Trophoblast cell (in vitro differentiated cells and primary cell): ENCODE data around the gene NDUFAF8.
"Not testable (repeated sequence)": the region's sequence is repeated elsewhere in the genome, so short reads cannot be mapped to it uniquely, and the experiment has no call there.

Source experiments
- DNase-seq, 2 donors: peaks; one replicate each; pipeline ENCODE4 v3.0.0-alpha.2; 2016
- H2AFZ ChIP-seq: 2 replicates; pipeline ENCODE4 v1.6.1; 2013; ENCODE audit warnings: low read length, moderate library complexity, mild to moderate bottlenecking; ENCODE audit not compliant: insufficient read depth, poor library complexity
- H2AK5ac ChIP-seq: 2 replicates; pipeline ENCODE4 v1.6.1; 2013; ENCODE audit warnings: mild to moderate bottlenecking, low read length
- H2BK120ac ChIP-seq: 2 replicates; pipeline ENCODE4 v1.6.1; 2013; ENCODE audit warnings: low read length, mild to moderate bottlenecking, moderate library complexity; ENCODE audit not compliant: insufficient read depth, poor library complexity
- H2BK12ac ChIP-seq: 2 replicates; pipeline ENCODE4 v1.6.1; 2013; ENCODE audit warnings: mild to moderate bottlenecking, low read length, moderate library complexity
- H2BK5ac ChIP-seq: 2 replicates; pipeline ENCODE4 v1.6.1; 2013; ENCODE audit warnings: low read length, low read depth, moderate library complexity, mild to moderate bottlenecking; ENCODE audit not compliant: poor library complexity
- H3K14ac ChIP-seq: 2 replicates; pipeline ENCODE4 v1.6.1; 2013; ENCODE audit warnings: mild to moderate bottlenecking, low read length
- H3K18ac ChIP-seq: 2 replicates; pipeline ENCODE4 v1.6.1; 2013; ENCODE audit warnings: mild to moderate bottlenecking, low read length
- H3K23ac ChIP-seq: 2 replicates; pipeline ENCODE4 v1.6.1; 2013; ENCODE audit warnings: low read length
- H3K27ac ChIP-seq: 2 replicates; pipeline ENCODE4 v1.5.1; 2013; ENCODE audit warnings: low read depth, mild to moderate bottlenecking, inconsistent platforms, low read length, moderate library complexity
- H3K27me3 ChIP-seq: 2 replicates; pipeline ENCODE4 v1.6.1; 2013; ENCODE audit warnings: inconsistent platforms, mild to moderate bottlenecking, low read length, moderate library complexity; ENCODE audit not compliant: insufficient read depth
- H3K36me3 ChIP-seq, 2 experiments: 1 replicate in 1 of 2; 2 replicates in 1 of 2; pipeline ENCODE4 v1.6.1; 2013; ENCODE audit warnings: low read length in 2 of 2, mild to moderate bottlenecking in 2 of 2, moderate library complexity in 1 of 2; ENCODE audit not compliant: insufficient read depth in 2 of 2, control insufficient read depth in 1 of 2
- H3K4ac ChIP-seq: 2 replicates; pipeline ENCODE4 v1.6.1; 2013; ENCODE audit warnings: low read depth, mild to moderate bottlenecking, low read length, moderate library complexity
- H3K4me1 ChIP-seq, 2 experiments: 1 replicate in 1 of 2; 2 replicates in 1 of 2; pipeline ENCODE4 v1.6.1; 2013; ENCODE audit warnings: low read length in 2 of 2, mild to moderate bottlenecking in 2 of 2, moderate library complexity in 1 of 2; ENCODE audit not compliant: insufficient read depth in 2 of 2, control insufficient read depth in 1 of 2
- H3K4me2 ChIP-seq: 2 replicates; pipeline ENCODE4 v1.6.1; 2013; ENCODE audit warnings: inconsistent platforms, mild to moderate bottlenecking, low read length, moderate library complexity
- H3K4me3 ChIP-seq: 2 replicates; pipeline ENCODE4 v1.5.1; 2013; ENCODE audit warnings: mild to moderate bottlenecking, low read depth, low read length, inconsistent platforms
- H3K79me1 ChIP-seq: one replicate; pipeline ENCODE4 v1.6.1; 2013; ENCODE audit warnings: low read length
- H3K79me2 ChIP-seq: 2 replicates; pipeline ENCODE4 v1.6.1; 2013; ENCODE audit warnings: low read length, mild to moderate bottlenecking; ENCODE audit not compliant: control insufficient read depth, insufficient read depth, poor library complexity
- H3K9ac ChIP-seq: 2 replicates; pipeline ENCODE4 v1.6.1; 2013; ENCODE audit warnings: mild to moderate bottlenecking, low read length
- H3K9me3 ChIP-seq: 2 replicates; pipeline ENCODE4 v1.6.1; 2013; ENCODE audit warnings: low read depth, mild to moderate bottlenecking, control low read depth, inconsistent platforms, low read length; ENCODE audit not compliant: insufficient read depth
- H4K12ac ChIP-seq: 2 replicates; pipeline ENCODE4 v1.6.1; 2013; ENCODE audit warnings: low read depth, mild to moderate bottlenecking, low read length, moderate library complexity
- H4K8ac ChIP-seq: 2 replicates; pipeline ENCODE4 v1.6.1; 2013; ENCODE audit warnings: low read depth, mild to moderate bottlenecking, low read length, moderate library complexity
- H4K91ac ChIP-seq: one replicate; pipeline ENCODE4 v1.6.1; 2013; ENCODE audit warnings: low read depth, mild to moderate bottlenecking, low read length, moderate library complexity
- WGBS: extraction: QIAGEN DNeasy Blood & Tissue Kit; methylation state at CpG from one replicate; pipeline ENCODE4 v1.1.7; 2013; ENCODE audit warnings: missing lambda C conversion rate; ENCODE audit not compliant: insufficient read length, insufficient coverage; ENCODE audit errors: extremely low coverage; 5-methylcytosine and 5-hydroxymethylcytosine counted together

NDUFAF8 gene

GRCh38 chr17:81222620-81222905 is 16.6 kb upstream of the NDUFAF8 start:
- H3K14ac ChIP-seq: peak overlapping the region; percentile 71
- H3K4ac ChIP-seq: no peak overlapping the region
- peaks cover 6% of the 10 kb centered on the region for H3K79me2 ChIP-seq
- H3K23ac ChIP-seq: no peak overlapping the region
- peak overlapping the region; percentile 71 for H4K91ac ChIP-seq
- peak overlapping the region; percentile 46 for H4K12ac ChIP-seq
- H3K27ac ChIP-seq: no peak overlapping the region
- H3K4me1 ChIP-seq: peaks cover 7 to 12% of the 10 kb centered on the region in 2 experiments
- H2BK5ac ChIP-seq: peak overlapping the region; percentile 18
- H3K36me3 ChIP-seq: peaks cover 4 to 9% of the 10 kb centered on the region in 2 experiments
- H3K79me1 ChIP-seq: peaks cover 5% of the 10 kb centered on the region
- H3K4me2 ChIP-seq: peak overlapping the region; percentile 92
- H3K9ac ChIP-seq: peak overlapping the region; percentile 71
- no peaks in the 10 kb centered on the region for H3K27me3 ChIP-seq
- H4K8ac ChIP-seq: peak overlapping the region; percentile 48
- H3K4me3 ChIP-seq: peak overlapping the region; percentile 88
- H3K18ac ChIP-seq: peak overlapping the region; percentile 69
- WGBS: no CpG with 5 or more reads among the region's 30 CpGs
- H2BK12ac ChIP-seq: no peak overlapping the region
- H2BK120ac ChIP-seq: peak overlapping the region; percentile 55
- no peak overlapping the region for H2AK5ac ChIP-seq
- no peaks in the 10 kb centered on the region for H3K9me3 ChIP-seq
- no peak for DNase-seq
- H2AFZ ChIP-seq: peak overlapping the region; percentile 97

DNA sequence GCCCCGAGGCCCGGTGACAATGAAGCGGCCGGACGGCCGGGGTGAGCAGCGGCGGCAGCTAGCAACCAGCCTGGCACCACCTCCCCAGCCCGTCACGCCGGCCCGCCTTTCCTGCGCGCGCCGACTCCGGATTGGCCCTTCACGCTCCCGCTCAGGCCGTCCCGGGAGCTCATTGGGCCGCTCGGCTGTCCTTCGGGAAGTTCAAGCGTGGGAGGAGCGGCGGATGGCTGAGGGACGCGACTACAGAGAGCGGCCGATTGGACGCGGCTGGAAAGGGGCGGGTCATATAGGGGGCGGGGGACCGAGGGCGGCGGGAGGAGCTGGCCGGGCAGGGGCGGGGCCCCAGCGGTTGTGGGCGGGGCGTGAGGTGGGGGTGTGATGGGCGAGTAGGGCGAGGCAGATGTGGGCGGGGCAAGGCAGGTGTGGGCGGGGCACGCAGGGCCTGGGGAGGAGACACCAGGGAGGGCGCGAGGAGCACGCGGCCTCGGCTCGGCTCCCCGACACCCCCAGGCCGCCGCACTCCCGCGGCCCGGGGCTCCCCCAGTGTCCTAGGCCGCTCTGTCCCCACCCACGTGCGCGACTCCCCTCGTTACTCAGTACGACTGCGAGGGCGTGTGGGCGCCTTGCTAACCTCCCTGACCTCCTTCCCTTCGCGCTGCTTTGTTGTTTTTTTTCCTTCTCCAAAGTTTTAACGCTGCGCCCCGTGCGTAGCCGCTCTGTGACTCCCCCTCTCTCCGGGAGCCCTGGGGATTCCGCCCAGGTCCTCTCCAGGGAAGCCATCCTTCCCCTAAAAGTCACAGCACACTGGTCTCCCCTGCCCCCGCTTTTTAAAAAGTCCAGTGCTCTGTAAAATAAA is 16.0 kb upstream of the NDUFAF8 start, which contains the start of gene CEP131:
TSS of gene CEP131 (minus strand) at position 60 of the 856 bp plus-strand sequence. CDS start 2,909 bp downstream, outside the sequence.
- peak within 1 kb of the TSS; percentile 71 for H3K9ac ChIP-seq
- H3K4ac ChIP-seq: no peak within 1 kb of the TSS
- H3K4me2 ChIP-seq: peak within 1 kb of the TSS; percentile 92
- peak within 1 kb of the TSS; percentile 18 for H2BK5ac ChIP-seq
- no peak within 1 kb of the TSS for H3K27ac ChIP-seq
- H3K27me3 ChIP-seq: no peaks in the 10 kb centered on the region
- H4K8ac ChIP-seq: peak within 1 kb of the TSS; percentile 59
- peaks cover 4 to 9% of the 10 kb centered on the region in 2 experiments for H3K36me3 ChIP-seq
- H3K9me3 ChIP-seq: no peaks in the 10 kb centered on the region
- peaks cover 6% of the 10 kb centered on the region for H3K79me2 ChIP-seq
- no peak within 1 kb of the TSS for H3K23ac ChIP-seq
- DNase-seq: peak; percentile 98 to 99
- H2AFZ ChIP-seq: peak within 1 kb of the TSS; percentile 97
- H2BK12ac ChIP-seq: no peak within 1 kb of the TSS
- H3K18ac ChIP-seq: peak within 1 kb of the TSS; percentile 69
- H3K4me1 ChIP-seq: peaks cover 7 to 12% of the 10 kb centered on the region in 2 experiments
- H2AK5ac ChIP-seq: no peak within 1 kb of the TSS
- peaks cover 5% of the 10 kb centered on the region for H3K79me1 ChIP-seq
- H3K4me3 ChIP-seq: peak within 1 kb of the TSS; percentile 88
- H3K14ac ChIP-seq: peak within 1 kb of the TSS; percentile 71
- peak within 1 kb of the TSS; percentile 57 for H4K12ac ChIP-seq
- WGBS: no CpG with 5 or more reads among the region's 79 CpGs
- H4K91ac ChIP-seq: peak within 1 kb of the TSS; percentile 71
- peak within 1 kb of the TSS; percentile 55 for H2BK120ac ChIP-seq

DNA sequence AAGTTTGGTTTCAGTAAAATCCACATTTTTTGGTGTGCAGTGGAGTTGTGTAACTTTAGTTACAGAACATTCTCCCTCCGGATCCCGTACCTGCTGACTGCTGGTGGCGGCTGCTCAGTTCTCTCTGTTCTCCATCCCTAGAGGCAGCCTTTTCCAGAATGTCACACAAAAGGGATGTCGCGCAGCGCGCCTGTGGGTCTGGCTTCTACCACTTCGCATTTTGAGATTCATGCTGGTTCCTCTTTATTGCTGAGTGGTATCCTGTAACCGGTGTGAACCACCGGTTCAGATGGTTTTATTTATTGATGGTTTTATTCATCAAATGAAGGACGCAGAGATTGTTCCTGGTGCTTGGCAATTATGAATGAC is 15.4 kb upstream of the NDUFAF8 start:
- no peak overlapping the region for H3K9ac ChIP-seq
- H4K91ac ChIP-seq: no peak overlapping the region
- H3K4me1 ChIP-seq: peaks cover 7 to 12% of the 10 kb centered on the region in 2 experiments
- no peaks in the 10 kb centered on the region for H3K27me3 ChIP-seq
- H3K14ac ChIP-seq: no peak overlapping the region
- WGBS: no CpG with 5 or more reads among the region's 11 CpGs
- peaks cover 5% of the 10 kb centered on the region for H3K79me1 ChIP-seq
- H3K4me3 ChIP-seq: no peak overlapping the region
- H3K27ac ChIP-seq: no peak overlapping the region
- H3K4ac ChIP-seq: no peak overlapping the region
- H4K8ac ChIP-seq: no peak overlapping the region
- H4K12ac ChIP-seq: no peak overlapping the region
- peaks cover 4 to 11% of the 10 kb centered on the region in 2 experiments for H3K36me3 ChIP-seq
- H2BK12ac ChIP-seq: no peak overlapping the region
- H3K23ac ChIP-seq: no peak overlapping the region
- peak overlapping the region; percentile 68 for H2AFZ ChIP-seq
- peaks cover 6% of the 10 kb centered on the region for H3K79me2 ChIP-seq
- no peak overlapping the region for H2BK5ac ChIP-seq
- no peak overlapping the region for H2BK120ac ChIP-seq
- no peak overlapping the region for H3K18ac ChIP-seq
- no peak overlapping the region for H2AK5ac ChIP-seq
- H3K4me2 ChIP-seq: peak overlapping the region; percentile 65
- peak; percentile 36 to 61 for DNase-seq
- H3K9me3 ChIP-seq: no peaks in the 10 kb centered on the region

- not testable (repeated sequence) for H3K4ac ChIP-seq, H3K4me3 ChIP-seq, H3K23ac ChIP-seq, H3K79me1 ChIP-seq, H2BK5ac ChIP-seq, DNase-seq, H3K18ac ChIP-seq, H4K91ac ChIP-seq, H3K14ac ChIP-seq, H3K4me1 ChIP-seq, H4K12ac ChIP-seq, H3K79me2 ChIP-seq, H3K27me3 ChIP-seq, H2BK12ac ChIP-seq, H3K27ac ChIP-seq, H3K9me3 ChIP-seq, H2BK120ac ChIP-seq, H3K4me2 ChIP-seq, H3K9ac ChIP-seq, H4K8ac ChIP-seq, H2AK5ac ChIP-seq, H2AFZ ChIP-seq
- peaks cover 25 to 28% of the 10 kb centered on the region in 2 experiments for H3K36me3 ChIP-seq
- WGBS: no CpG with 5 or more reads among the region's 2 CpGs
Measured at GRCh38 chr17:81227630-81228029, 11.5 kb upstream of the NDUFAF8 start.
